Sigmoid colon (tissue), 7 donors: ENCODE data around the gene TCTN1. TPM values are rescaled to one million over a fixed set of nuclear protein-coding genes. Genes with fewer than 3 reads are reported as not detected.
"Not testable (repeated sequence)": the region's sequence is repeated elsewhere in the genome, so short reads cannot be mapped to it uniquely, and the experiment has no call there.

ENCODE experiments used
- DNase-seq: peaks from one replicate; pipeline ENCODE4 v3.0.0-alpha.2; 2019
- H3K27ac ChIP-seq, 4 donors: fragments of 200-600 bp; sonication (generic); one replicate each; pipeline ENCODE4 v1.5.1; 2016 to 2019; ENCODE audit warnings: mild to moderate bottlenecking in 1 of 4
- H3K27me3 ChIP-seq, 3 donors: fragments of 200-600 bp; sonication (generic); one replicate each; pipeline ENCODE4 v1.5.1; 2019; ENCODE audit warnings: mild to moderate bottlenecking in 1 of 3
- H3K36me3 ChIP-seq, 4 donors: fragments of 200-600 bp; sonication (generic); one replicate each; pipeline ENCODE4 v1.5.1; 2016 to 2019
- H3K4me1 ChIP-seq, 4 donors: fragments of 200-600 bp; sonication (generic); one replicate each; pipeline ENCODE4 v1.5.1; 2017 to 2019
- H3K4me3 ChIP-seq, 4 donors: fragments of 200-600 bp; sonication (generic); one replicate each; pipeline ENCODE4 v1.5.1; 2017 to 2019; ENCODE audit warnings: mild to moderate bottlenecking in 2 of 4, moderate library complexity in 1 of 4
- H3K9me3 ChIP-seq, 4 donors: fragments of 200-600 bp in 3 of 4; sonication (generic) in 3 of 4; one replicate each; pipeline versions ENCODE4 v1.5.1 to v1.6.1; 2013 to 2019
- CTCF ChIP-seq, 4 experiments: fragments of 450-650 bp in 3 of 4; fragments of 200-600 bp in 1 of 4; IDR thresholded peaks; one replicate each; pipeline ENCODE4 v1.5.1; 2016 to 2019; ENCODE audit warnings: antibody characterized with exemption in 4 of 4, mild to moderate bottlenecking in 3 of 4, moderate library complexity in 2 of 4
- EP300 ChIP-seq, 4 donors: sonication (generic); formaldehyde crosslinking; IDR thresholded peaks; one replicate each; pipeline ENCODE4 v1.6.1; 2017; ENCODE audit warnings: antibody characterized with exemption in 4 of 4
- POLR2A ChIP-seq, 2 donors: fragments of 450-650 bp; IDR thresholded peaks; one replicate each; pipeline ENCODE4 v1.6.1; 2016; ENCODE audit warnings: antibody characterized with exemption in 2 of 2, mild to moderate bottlenecking in 2 of 2, moderate library complexity in 2 of 2
- POLR2AphosphoS5 ChIP-seq, 4 donors: sonication (generic); formaldehyde crosslinking; IDR thresholded peaks; one replicate each; pipeline ENCODE4 v1.6.1; 2017; ENCODE audit warnings: antibody characterized with exemption in 4 of 4
- WGBS, 2 donors: extraction: QIAGEN DNeasy Blood & Tissue Kit; methylation state at CpG; one replicate each; pipeline ENCODE4 v1.1.7; 2013; 5-methylcytosine and 5-hydroxymethylcytosine counted together
- intact Hi-C: fragments of 100-400 bp; cut with DNase I; formaldehyde crosslinking; loops from one replicate; pipeline ENCODE4 v1.15.1; 2023
- polyA plus RNA-seq, 3 donors: library from polyadenylated mRNA; stranded (reverse); fragments of 200-250 nt; gene quantifications; one replicate each; pipeline ENCODE4 v1.2.3, GENCODE V29; 2013
- total RNA-seq, 4 donors: library from RNA; depleted of rRNA; stranded (reverse); fragments of >200 nt; gene quantifications; one replicate each; pipeline ENCODE4 v1.1.0, GENCODE V29; 2016
- donor health status: healthy with polysubstance abuse.
- donor health status: Bipolar disorder and iron deficiency.
- donor health status: healthy.

The TCTN1 gene
- total and polyA plus RNA-seq, 7 donors = 0.92 to 38.6 (median 34.6) TPM

GRCh38 chr12:110597885-110598284 lies 16.0 kb upstream of the TCTN1 start:
- 85 to 90% methylated on average over 1 of the region's 1 CpG for WGBS, 2 donors
- H3K27ac ChIP-seq = no peak overlapping the region
- no peak overlapping the region for H3K4me3 ChIP-seq
- H3K36me3 ChIP-seq = no peaks in the 10 kb centered on the region
- no peaks in the 10 kb centered on the region for H3K9me3 ChIP-seq
- intact Hi-C loops = no loop called here
- no peak for DNase-seq
- TF ChIP-seq EP300 (IDR thresholded peaks at IDR 0.05) (no peak), CTCF (IDR thresholded peaks at IDR 0.05) (no peak), POLR2AphosphoS5 (IDR thresholded peaks at IDR 0.05) (no peak), POLR2A (IDR thresholded peaks at IDR 0.05) (no peak)
- no peaks in the 10 kb centered on the region for H3K27me3 ChIP-seq
- H3K4me1 ChIP-seq = peaks cover 0 to 7% (median 0%) of the 10 kb centered on the region in 4 donors

- intact Hi-C loops = no loop called here
- 81 to 85% methylated on average over 4 of the region's 4 CpGs for WGBS, 2 donors
- no peaks in the 10 kb centered on the region for H3K9me3 ChIP-seq
- H3K4me1 ChIP-seq = peaks cover 0 to 7% (median 0%) of the 10 kb centered on the region in 4 donors
- no peak for TF ChIP-seq POLR2A (IDR thresholded peaks at IDR 0.05)
- no peak for TF ChIP-seq CTCF (IDR thresholded peaks at IDR 0.05)
- TF ChIP-seq POLR2AphosphoS5 (IDR thresholded peaks at IDR 0.05) = no peak
- TF ChIP-seq EP300 (IDR thresholded peaks at IDR 0.05) = no peak
- peak; percentile 15 for DNase-seq
- H3K4me3 ChIP-seq = no peak overlapping the region
- H3K36me3 ChIP-seq = no peaks in the 10 kb centered on the region
- H3K27ac ChIP-seq = no peak overlapping the region
- H3K27me3 ChIP-seq = no peaks in the 10 kb centered on the region
These were observed 14.6 kb upstream of the TCTN1 start for GRCh38 chr12:110599334-110599733.

GRCh38 chr12:110600254-110600653 lies 13.7 kb upstream of the TCTN1 start:
- Histone ChIP-seq H3K27ac (no peak overlapping the region), H3K9me3 (no peaks in the 10 kb centered on the region), H3K4me3 (no peak overlapping the region), H3K36me3 (no peaks in the 10 kb centered on the region), H3K4me1 (peaks cover 0 to 7% (median 0%) of the 10 kb centered on the region in 4 donors), H3K27me3 (no peaks in the 10 kb centered on the region)
- intact Hi-C loops = loop anchor here (1.0 to 2.0 kb wide), 2 partner anchors 88 to 149 kb away; partner anchors contain the start of gene ARPC3
- 31 to 33% methylated on average over 4 of the region's 4 CpGs for WGBS, 2 donors
- TF ChIP-seq EP300 (IDR thresholded peaks at IDR 0.05) (no peak), CTCF (IDR thresholded peaks at IDR 0.05) (peak in 3 of 4 experiments; percentile 31 to 38 (median 33))
- no peak for DNase-seq

GRCh38 chr12:110602085-110602814 lies 11.7 kb upstream of the TCTN1 start:
- H3K9me3 ChIP-seq, H3K27ac ChIP-seq, H3K4me3 ChIP-seq, H3K27me3 ChIP-seq, H3K4me1 ChIP-seq, H3K36me3 ChIP-seq, DNase-seq: not testable (repeated sequence)
- WGBS, 2 donors = 49 to 63% methylated on average over 14 of the region's 14 CpGs
- TF ChIP-seq CTCF (IDR thresholded peaks at IDR 0.05) = peak; percentile 17 to 70 (median 58)
- intact Hi-C loops = loop anchor here (2.0 kb wide), 1 partner anchor 133 kb away; the partner anchor contains the start of genes FAM216A and GPN3

GRCh38 chr12:110606253-110606611 lies 7.7 kb upstream of the TCTN1 start:
- Histone ChIP-seq H3K27ac (peak overlapping the region in 1 of 4 donors; percentile 37), H3K9me3 (no peaks in the 10 kb centered on the region), H3K36me3 (no peaks in the 10 kb centered on the region), H3K4me3 (no peak overlapping the region), H3K27me3 (no peaks in the 10 kb centered on the region), H3K4me1 (no peaks in the 10 kb centered on the region)
- intact Hi-C loops = no loop called here
- no peak for TF ChIP-seq POLR2AphosphoS5 (IDR thresholded peaks at IDR 0.05)
- TF ChIP-seq CTCF (IDR thresholded peaks at IDR 0.05) = no peak
- no peak for TF ChIP-seq EP300 (IDR thresholded peaks at IDR 0.05)
- TF ChIP-seq POLR2A (IDR thresholded peaks at IDR 0.05) = no peak
- DNase-seq = no peak
- WGBS, 2 donors = 82 to 90% methylated on average over 8 of the region's 8 CpGs
